Thymus (tissue), 11 donors: Measurements from ENCODE around the gene SLC5A5. TPM values are rescaled to one million over a fixed set of nuclear protein-coding genes. Genes with fewer than 3 reads are reported as not detected.
A peak's percentile ranks its signal among the peaks of the same experiment; 100 is the strongest.

Source experiments
- DNase-seq, 9 donors: peaks; one replicate each; pipeline ENCODE4 v3.0.0-alpha.2; 2013; ENCODE audit warnings: low spot score in 9 of 9, low read depth in 6 of 9, missing footprints in 1 of 9
- H3K27ac ChIP-seq, 2 donors: one replicate each; pipeline ENCODE4 v1.5.1; 2013; ENCODE audit warnings: control low read depth in 1 of 2, low read depth in 1 of 2, low read length in 1 of 2, mild to moderate bottlenecking in 1 of 2, moderate library complexity in 1 of 2
- H3K27me3 ChIP-seq, 2 donors: one replicate each; pipeline ENCODE4 v1.5.1; 2013; ENCODE audit warnings: low read length in 1 of 2; ENCODE audit not compliant: control insufficient read depth in 2 of 2, insufficient read depth in 1 of 2
- H3K36me3 ChIP-seq, 2 donors: one replicate each; pipeline ENCODE4 v1.5.1; 2013; ENCODE audit warnings: low read length in 1 of 2, mild to moderate bottlenecking in 1 of 2, moderate library complexity in 1 of 2; ENCODE audit not compliant: control insufficient read depth in 2 of 2, insufficient read depth in 2 of 2
- H3K4me1 ChIP-seq, 2 donors: one replicate each; pipeline ENCODE4 v1.5.1; 2013; ENCODE audit warnings: low read length in 2 of 2; ENCODE audit not compliant: control insufficient read depth in 2 of 2, insufficient read depth in 2 of 2
- H3K4me3 ChIP-seq, 2 donors: one replicate each; pipeline ENCODE4 v1.5.1; 2013; ENCODE audit warnings: low read length in 2 of 2, control low read depth in 1 of 2, mild to moderate bottlenecking in 1 of 2
- H3K9me3 ChIP-seq, 2 donors: one replicate each; pipeline ENCODE4 v1.5.1; 2013; ENCODE audit warnings: low read length in 1 of 2, mild to moderate bottlenecking in 1 of 2; ENCODE audit not compliant: control insufficient read depth in 2 of 2, insufficient read depth in 1 of 2
- WGBS: extraction: QIAGEN DNeasy Blood & Tissue Kit; methylation state at CpG from one replicate; pipeline ENCODE4 v1.1.7; 2013; 5-methylcytosine and 5-hydroxymethylcytosine counted together
- polyA plus RNA-seq: library from polyadenylated mRNA; stranded (reverse); fragments of 200-250 nt; gene quantifications from one replicate; pipeline ENCODE4 v1.2.3, GENCODE V29; 2013
- total RNA-seq: library from RNA; stranded (reverse); fragments of 120-200 nt; gene quantifications from one replicate; pipeline ENCODE4 v1.2.4, GENCODE V29; 2013
- donor health status: healthy.

SLC5A5 gene
- total and polyA plus RNA-seq, 2 donors, result 0.09 to 0.25 TPM

GRCh38 chr19:17843292-17843827, 28.4 kb upstream of the SLC5A5 start:
- no peak for DNase-seq
- Histone ChIP-seq H3K4me1 (peaks cover 2 to 22% of the 10 kb centered on the region in 2 donors), H3K36me3 (peaks cover 48 to 50% of the 10 kb centered on the region in 2 donors), H3K27me3 (no peaks in the 10 kb centered on the region), H3K4me3 (no peak overlapping the region), H3K27ac (no peak overlapping the region), H3K9me3 (no peaks in the 10 kb centered on the region)
- WGBS, result 96% methylated on average over 9 of the region's 9 CpGs

GRCh38 chr19:17843908-17844490, 27.7 kb upstream of the SLC5A5 start:
- no peaks in the 10 kb centered on the region for H3K27me3 ChIP-seq
- no peak for DNase-seq
- H3K4me3 ChIP-seq, result no peak overlapping the region
- H3K4me1 ChIP-seq, result peaks cover 2 to 27% of the 10 kb centered on the region in 2 donors
- H3K36me3 ChIP-seq, result peaks cover 44 to 46% of the 10 kb centered on the region in 2 donors
- H3K27ac ChIP-seq, result no peak overlapping the region
- 90% methylated on average over 14 of the region's 14 CpGs for WGBS
- no peaks in the 10 kb centered on the region for H3K9me3 ChIP-seq

- no peak overlapping the region for H3K27ac ChIP-seq
- DNase-seq, result peak in 1 of 9 donors; percentile 18
- H3K4me1 ChIP-seq, result peaks cover 11 to 43% of the 10 kb centered on the region in 2 donors
- peak overlapping the region; percentile 7 to 55 for H3K4me3 ChIP-seq
- no peaks in the 10 kb centered on the region for H3K9me3 ChIP-seq
- H3K36me3 ChIP-seq, result peaks cover 27 to 28% of the 10 kb centered on the region in 2 donors
- WGBS, result 41% methylated on average over 8 of the region's 8 CpGs
- H3K27me3 ChIP-seq, result no peaks in the 10 kb centered on the region
Measured at GRCh38 chr19:17846146-17846545, 25.6 kb upstream of the SLC5A5 start.

- H3K4me1 ChIP-seq, result peaks cover 11 to 43% of the 10 kb centered on the region in 2 donors
- H3K27me3 ChIP-seq, result no peaks in the 10 kb centered on the region
Measured at GRCh38 chr19:17847538-17848366, 24.0 kb upstream of the SLC5A5 start, which contains the start of gene JAK3. Gene JAK3, minus strand, starts transcription at chr19:17847982. Its CDS starts 3,565 bp downstream, at chr19:17844417.

GRCh38 chr19:17848595-17849292, 23.0 kb upstream of the SLC5A5 start:
- 91% methylated on average over 14 of the region's 14 CpGs for whole genome bisulfite sequencing
- no peaks in the 10 kb centered on the region for H3K9me3 ChIP-seq
- H3K4me1 ChIP-seq, result peaks cover 11 to 43% of the 10 kb centered on the region in 2 donors
- peaks cover 2 to 6% of the 10 kb centered on the region in 2 donors for H3K36me3 ChIP-seq
- H3K27ac ChIP-seq, result peak overlapping the region; percentile 54 to 94
- no peaks in the 10 kb centered on the region for H3K27me3 ChIP-seq
- DNase-seq, result peak in 1 of 9 donors; percentile 22
- no peak overlapping the region for H3K4me3 ChIP-seq

More at GRCh38 chr19:17847538-17848366, 24.0 kb upstream of the SLC5A5 start, which contains the start of gene JAK3:
- H3K4me3 ChIP-seq, result peak within 1 kb of the TSS; percentile 55 to 85
- no peaks in the 10 kb centered on the region for H3K9me3 ChIP-seq
- H3K27ac ChIP-seq, result peak within 1 kb of the TSS; percentile 94 to 98
- DNase-seq, result peak; percentile 52 to 89 (median 73)
- peaks cover 11 to 16% of the 10 kb centered on the region in 2 donors for H3K36me3 ChIP-seq
- WGBS, result under 1% methylated on average over 40 of the region's 40 CpGs

GRCh38 chr19:17854061-17854460, 17.7 kb upstream of the SLC5A5 start:
- Histone ChIP-seq H3K9me3 (no peaks in the 10 kb centered on the region), H3K4me3 (no peak overlapping the region), H3K4me1 (peaks cover 9 to 25% of the 10 kb centered on the region in 2 donors), H3K27me3 (peaks cover 0 to 8% of the 10 kb centered on the region in 2 donors), H3K36me3 (no peaks in the 10 kb centered on the region), H3K27ac (no peak overlapping the region)
- WGBS, result 93% methylated on average over 6 of the region's 6 CpGs
- DNase-seq, result no peak

GRCh38 chr19:17855280-17856152, 16.2 kb upstream of the SLC5A5 start:
- 24% methylated on average over 29 of the region's 29 CpGs for WGBS
- H3K27ac ChIP-seq, result no peak overlapping the region

More at GRCh38 chr19:17855280-17856152, 16.2 kb upstream of the SLC5A5 start:
- Histone ChIP-seq H3K4me1 (peaks cover 7 to 22% of the 10 kb centered on the region in 2 donors), H3K36me3 (no peaks in the 10 kb centered on the region), H3K27me3 (peaks cover 0 to 8% of the 10 kb centered on the region in 2 donors), H3K4me3 (no peak overlapping the region), H3K9me3 (no peaks in the 10 kb centered on the region)
- peak; percentile 48 to 89 (median 74) for DNase-seq
